NCI-H1417 treated with DMSO at 0.1 percent for 48 hours (cell line): ENCODE results near the gene ATP5MC3.
"Not testable (repeated sequence)": the region's sequence is repeated elsewhere in the genome, so short reads cannot be mapped to it uniquely, and the experiment has no call there.

Experiments
- DNase-seq: peaks from one replicate; lab custom pipeline; 2025; lab: John Stamatoyannopoulos, UW

The ATP5MC3 gene

GRCh38 chr2:175181104-175181876 lies at the start of gene ATP5MC3:
TSS of gene ATP5MC3 (minus strand) at chr2:175181710. CDS start at chr2:175181393, 317 bp downstream.
- DNase-seq, result peak; percentile 58

GRCh38 chr2:175228601-175229000 lies 47.1 kb upstream of the ATP5MC3 start:
- DNase-seq, result not testable (repeated sequence)

- DNase-seq, result no peak
Observed at GRCh38 chr2:175228179-175228578, 46.7 kb upstream of the ATP5MC3 start.

- DNase-seq, result no peak
Observed at GRCh38 chr2:175227393-175227792, 45.9 kb upstream of the ATP5MC3 start.

- no peak for DNase-seq
Observed at GRCh38 chr2:175220075-175220474, 38.6 kb upstream of the ATP5MC3 start.

GRCh38 chr2:175218551-175218950 lies 37.0 kb upstream of the ATP5MC3 start:
- DNase-seq, result no peak

GRCh38 chr2:175207741-175208438 lies 26.4 kb upstream of the ATP5MC3 start:
- no peak for DNase-seq

GRCh38 chr2:175206866-175207265 lies 25.4 kb upstream of the ATP5MC3 start:
- DNase-seq, result no peak

GRCh38 chr2:175205523-175205922 lies 24.0 kb upstream of the ATP5MC3 start:
- no peak for DNase-seq

GRCh38 chr2:175203621-175204496 lies 22.3 kb upstream of the ATP5MC3 start:
- no peak for DNase-seq

- DNase-seq, result no peak
Observed at GRCh38 chr2:175195012-175195411, 13.5 kb upstream of the ATP5MC3 start.

GRCh38 chr2:175188761-175189160 lies 7.3 kb upstream of the ATP5MC3 start:
- DNase-seq, result no peak

GRCh38 chr2:175187378-175187777 lies 5.9 kb upstream of the ATP5MC3 start:
- DNase-seq, result no peak

GRCh38 chr2:175183674-175184073 lies 2.2 kb upstream of the ATP5MC3 start:
- no peak for DNase-seq

- DNase-seq, result no peak
Observed at GRCh38 chr2:175181877-175182308, 383 bp upstream of the ATP5MC3 start.

- no peak for DNase-seq
Observed at GRCh38 chr2:175180701-175181103, 808 bp downstream of the ATP5MC3 start.

GRCh38 chr2:175176624-175177023 lies 4.9 kb downstream of the ATP5MC3 start:
- DNase-seq, result no peak

GRCh38 chr2:175175896-175176295 lies 5.6 kb downstream of the ATP5MC3 start:
- DNase-seq, result no peak

- DNase-seq, result no peak
Observed at GRCh38 chr2:175175320-175175719, 6.2 kb downstream of the ATP5MC3 start.

- no peak for DNase-seq
Observed at GRCh38 chr2:175170659-175171304, 10.7 kb downstream of the ATP5MC3 start.

GRCh38 chr2:175169191-175169590 lies 12.3 kb downstream of the ATP5MC3 start:
- no peak for DNase-seq

- DNase-seq, result no peak
Observed at GRCh38 chr2:175168564-175168945, 13.0 kb downstream of the ATP5MC3 start.
